Heart right ventricle (tissue), 16 donors: ENCODE data around the gene LRFN4. TPM values are rescaled to one million over a fixed set of nuclear protein-coding genes. Genes with fewer than 3 reads are reported as not detected.

Experiments
- ATAC-seq, 8 donors: fragments of 200-7000 bp; cut with Tn5 transposase; one replicate each; pipeline ENCODE4 v1.9.1; 2020; ENCODE audit warnings: mild to moderate bottlenecking in 8 of 8, moderate library complexity in 8 of 8, moderate number of reproducible peaks in 1 of 8
- DNase-seq, 2 donors: peaks; one replicate each; pipeline ENCODE4 v3.0.0-alpha.2; 2020
- H3K27ac ChIP-seq, 10 donors: fragments of 200-600 bp; sonication (generic) in 2 of 10; one replicate each; pipeline versions ENCODE4 v1.5.0 to v1.8.0; 2020 to 2022; ENCODE audit warnings: mild to moderate bottlenecking in 3 of 10
- H3K27me3 ChIP-seq, 7 donors: fragments of 200-600 bp; one replicate each; pipeline ENCODE4 v1.8.0; 2021 to 2022; ENCODE audit warnings: mild to moderate bottlenecking in 2 of 7
- H3K36me3 ChIP-seq, 9 donors: fragments of 200-600 bp; sonication (generic) in 1 of 9; one replicate each; pipeline versions ENCODE4 v1.5.0 to v1.8.0; 2020 to 2022; ENCODE audit warnings: mild to moderate bottlenecking in 2 of 9
- H3K4me1 ChIP-seq, 9 donors: fragments of 200-600 bp; sonication (generic) in 1 of 9; one replicate each; pipeline versions ENCODE4 v1.5.0 to v1.8.0; 2020 to 2022; ENCODE audit warnings: mild to moderate bottlenecking in 4 of 9
- H3K4me3 ChIP-seq, 10 donors: fragments of 200-600 bp; sonication (generic) in 2 of 10; one replicate each; pipeline versions ENCODE4 v1.5.0 to v1.8.0; 2020 to 2022; ENCODE audit warnings: mild to moderate bottlenecking in 7 of 10, moderate library complexity in 2 of 10
- H3K9me3 ChIP-seq, 11 donors: fragments of 200-600 bp in 10 of 11; sonication (generic) in 2 of 11; one replicate each; pipeline versions ENCODE4 v1.5.0 to v1.8.0; 2013 to 2022; ENCODE audit warnings: mild to moderate bottlenecking in 2 of 11, control low read depth in 1 of 11, moderate library complexity in 1 of 11
- CTCF ChIP-seq, 9 donors: fragments of 200-600 bp; sonication (generic) in 2 of 9; IDR thresholded peaks; one replicate each; pipeline versions ENCODE4 v1.5.0 to v1.8.0; 2021 to 2022; ENCODE audit warnings: antibody characterized with exemption in 9 of 9, mild to moderate bottlenecking in 5 of 9, moderate library complexity in 1 of 9
- WGBS, 2 donors: extraction: QIAGEN DNeasy Blood & Tissue Kit; methylation state at CpG; one replicate each; pipeline ENCODE4 v1.1.7; 2013; ENCODE audit warnings: inconsistent platforms in 1 of 2; 5-methylcytosine and 5-hydroxymethylcytosine counted together
- intact Hi-C, 10 donors: fragments of 100-400 bp; cut with DNase I; formaldehyde crosslinking; loops; one replicate each; pipeline versions ENCODE4 v1.11.1 to v1.14.2; 2022
- polyA plus RNA-seq, 2 donors: library from polyadenylated mRNA; stranded (reverse); fragments of 200-250 nt; gene quantifications; one replicate each; pipeline ENCODE4 v1.2.3, GENCODE V29; 2013
- total RNA-seq, 10 donors: library from RNA; stranded (reverse); fragmentation: NEBNext Ultra II Directional in 3 of 10; extraction: Animal tissue kit (Norgen Biotek cat#: 25700) in 3 of 10; gene quantifications; one replicate each; pipeline versions ENCODE4 v1.2.1 to v1.2.4, GENCODE V29; 2021 to 2023
- donor health status: Arrhythmogenic right ventricular cardiomyopathy.
- donor health status: ischemic (EF 13 %, LVEDD 7.1; RV severe dilation, severe dysfunction).
- donor health status: healthy with polysubstance abuse.
- donor health status: DM: no; HTN: yes; CAD: no.
- donor health status: DM: no; HTN: no; CAD: no.
- donor health status: ischemic (EF 25% LVEDD 6.9; RV normal size, moderate dysfunction).
- donor health status: ischemic (EF 25% LVEDD 5.7; RV mildly dilated, moderate dysfunction).
- donor health status: healthy.
- donor health status: DM: yes; HTN: yes; CAD: no.
- donor health status: Ischemic cardiomyopathy.
- donor health status: ischemic (EF 35%, LVEDD 5.7; RV mildly dilated, moderate dysfunction).
- donor health status: nonischemic (EF 11% LVEDD 7.7; RV severe dilation, severe dysfunction).
- donor health status: DM: yes; HTN: yes; CAD: no.
- donor health status: PGD.
- donor health status: ischemic (EF 29% LVEDD 5.4; RV normal size, mild dysfunction).
- donor health status: nonischemic (EF 23%, LVEDD 6.1; RV moderate dilation, normal function).

Gene LRFN4
- total and polyA plus RNA-seq, 12 donors: 9.1 to 33.1 (median 13.9) TPM

DNA sequence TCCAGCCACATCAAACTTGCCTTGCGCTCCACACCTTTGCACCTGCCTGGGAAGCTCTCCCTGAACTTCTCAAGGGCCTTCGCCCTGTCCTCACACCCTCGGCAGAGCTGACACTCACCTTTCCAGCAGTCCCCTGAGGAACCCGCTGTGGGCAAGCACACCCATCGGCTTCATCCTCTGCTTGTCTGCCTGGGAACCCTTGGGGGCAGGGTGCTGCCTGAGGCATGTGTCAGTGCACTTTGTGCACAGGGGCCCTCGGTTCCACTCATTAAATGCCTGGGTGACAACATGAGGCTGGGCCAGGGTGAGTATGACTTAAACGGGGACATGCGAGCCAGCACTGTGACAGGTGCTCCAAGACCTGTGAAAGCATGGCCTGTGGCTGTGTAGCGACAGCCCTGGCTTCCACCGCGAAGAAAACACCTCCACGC, 2.6 kb upstream of the LRFN4 start:
- no peaks in the 10 kb centered on the region for H3K27me3 ChIP-seq
- WGBS, 2 donors: 88 to 93% methylated on average over 12 of the region's 12 CpGs
- no peak overlapping the region for H3K4me3 ChIP-seq
- H3K9me3 ChIP-seq: no peaks in the 10 kb centered on the region
- peaks cover 0 to 11% (median 0%) of the 10 kb centered on the region in 9 donors for H3K36me3 ChIP-seq
- H3K4me1 ChIP-seq: peaks cover 0 to 15% (median 10%) of the 10 kb centered on the region in 9 donors
- DNase-seq: no peak
- intact Hi-C loops: no loop called here
- no peak for TF ChIP-seq CTCF (IDR thresholded peaks at IDR 0.05)
- ATAC-seq: no peak
- no peak overlapping the region for H3K27ac ChIP-seq

GRCh38 chr11:66854729-66855211, 2.1 kb upstream of the LRFN4 start:
- ATAC-seq (no peak), DNase-seq (no peak)
- WGBS, 2 donors: 95 to 98% methylated on average over 15 of the region's 15 CpGs
- Histone ChIP-seq H3K27me3 (no peaks in the 10 kb centered on the region), H3K4me1 (peaks cover 0 to 15% (median 10%) of the 10 kb centered on the region in 9 donors), H3K27ac (no peak overlapping the region), H3K9me3 (no peaks in the 10 kb centered on the region), H3K4me3 (no peak overlapping the region), H3K36me3 (peaks cover 0 to 12% (median 0%) of the 10 kb centered on the region in 9 donors)
- TF ChIP-seq CTCF (IDR thresholded peaks at IDR 0.05): no peak
- intact Hi-C loops: loop anchor here in 1 of 10 donors (5.0 kb wide), 1 partner anchor 103 kb away; the partner anchor contains the start of gene PC

DNA sequence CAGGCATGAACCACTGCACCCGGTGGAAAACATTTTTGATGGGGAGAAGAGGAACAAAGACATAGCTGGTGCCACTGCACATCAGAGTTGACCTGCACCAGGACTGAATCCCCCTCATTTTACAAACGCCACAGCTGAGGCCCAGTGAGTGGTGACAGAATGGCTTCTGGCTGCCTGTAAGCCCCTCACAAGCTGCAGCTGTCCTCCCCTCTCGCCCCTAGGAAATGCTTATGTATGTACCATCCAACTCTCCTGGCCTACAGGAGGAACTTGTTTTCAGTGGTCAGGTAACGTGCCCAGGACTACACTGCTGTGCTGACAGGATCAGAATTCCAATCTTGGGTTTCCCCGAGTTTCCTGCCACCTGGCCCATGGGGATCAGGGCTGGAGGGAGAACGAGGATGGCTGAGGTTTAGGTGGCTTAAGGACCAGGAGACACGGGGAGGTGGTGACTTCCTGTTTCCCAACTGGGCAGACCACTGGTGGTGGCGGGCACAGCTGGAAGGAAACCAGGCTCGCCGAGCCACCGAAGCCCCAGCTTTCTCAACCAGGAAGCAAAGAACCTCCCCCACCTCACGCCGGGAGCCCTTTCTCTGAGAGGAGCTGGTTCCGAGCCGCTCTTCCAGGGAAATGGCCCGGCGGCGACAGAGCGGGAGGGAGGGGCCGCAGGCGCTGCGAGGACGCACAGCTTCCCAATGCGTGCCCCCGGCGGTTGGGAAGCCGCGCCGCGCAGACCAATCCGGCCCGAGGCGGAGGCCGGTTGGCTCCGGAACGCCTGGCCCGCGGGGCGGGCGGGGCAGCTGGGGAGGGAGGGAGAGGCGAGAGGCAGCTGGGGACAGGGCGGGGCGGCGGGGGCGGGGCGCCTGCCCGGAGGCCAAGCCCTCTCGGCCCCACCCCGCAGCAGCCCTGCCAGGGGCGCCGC, 1.0 kb upstream of the LRFN4 start:
- WGBS, 2 donors: 5% methylated on average over 45 to 51 of the region's 51 CpGs
- intact Hi-C loops: loop anchor here in 2 of 10 donors (2.0 to 5.0 kb wide), 2 partner anchors 101 to 103 kb away; partner anchors contain the start of gene PC (in 2 of the 2)
- DNase-seq: peak; percentile 93 to 96
- Histone ChIP-seq H3K36me3 (peaks cover 0 to 12% (median 0%) of the 10 kb centered on the region in 9 donors), H3K27me3 (no peaks in the 10 kb centered on the region), H3K4me3 (peak overlapping the region; percentile 53 to 86 (median 70)), H3K4me1 (peaks cover 0 to 15% (median 10%) of the 10 kb centered on the region in 9 donors), H3K9me3 (no peaks in the 10 kb centered on the region), H3K27ac (peak overlapping the region; percentile 75 to 95 (median 91))
- TF ChIP-seq CTCF (IDR thresholded peaks at IDR 0.05): no peak
- peak; percentile 90 to 96 (median 93) for ATAC-seq

- WGBS, 2 donors: 43 to 66% methylated on average over 28 to 45 of the region's 47 CpGs
- Histone ChIP-seq H3K9me3 (no peaks in the 10 kb centered on the region), H3K36me3 (peaks cover 0 to 12% (median 0%) of the 10 kb centered on the region in 9 donors), H3K4me3 (peak overlapping the region in 9 of 10 donors; percentile 26 to 86 (median 67)), H3K4me1 (peaks cover 0 to 15% (median 10%) of the 10 kb centered on the region in 9 donors), H3K27ac (peak overlapping the region in 9 of 10 donors; percentile 20 to 95 (median 60)), H3K27me3 (no peaks in the 10 kb centered on the region)
- intact Hi-C loops: loop anchor here in 2 of 10 donors (2.0 to 5.0 kb wide), 2 partner anchors 100 to 101 kb away; partner anchors contain the start of gene PC (in 2 of the 2)
- ATAC-seq (no peak), DNase-seq (no peak)
- TF ChIP-seq CTCF (IDR thresholded peaks at IDR 0.05): no peak
These were observed 516 bp downstream of the LRFN4 start for GRCh38 chr11:66857234-66857926.
